Spleen (tissue), 11 donors: Measurements from ENCODE around the gene NIPAL3. TPM values are rescaled to one million over a fixed set of nuclear protein-coding genes. Genes with fewer than 3 reads are reported as not detected.
A peak's percentile ranks its signal among the peaks of the same experiment; 100 is the strongest.

Source experiments
- DNase-seq: peaks from one replicate; pipeline ENCODE4 v3.0.0-alpha.2; 2020
- H3K27ac ChIP-seq, 8 donors: fragments of 200-600 bp; sonication (generic) in 7 of 8; 1 replicate in 4 of 8; 2 replicates in 4 of 8; pipeline versions ENCODE4 v1.5.0 to v1.8.0; 2016 to 2021; ENCODE audit warnings: inconsistent platforms in 4 of 8, mild to moderate bottlenecking in 4 of 8, moderate library complexity in 1 of 8
- H3K27me3 ChIP-seq, 7 donors: fragments of 200-600 bp; sonication (generic) in 6 of 7; replicated peaks in 1 of 7; 1 replicate in 4 of 7; 2 replicates in 3 of 7; pipeline versions ENCODE4 v1.5.0 to v1.8.0; 2016 to 2021; ENCODE audit warnings: inconsistent platforms in 3 of 7, mild to moderate bottlenecking in 1 of 7
- H3K36me3 ChIP-seq, 6 donors: fragments of 200-600 bp; sonication (generic) in 5 of 6; 1 replicate in 4 of 6; 2 replicates in 2 of 6; pipeline versions ENCODE4 v1.5.0 to v1.8.0; 2016 to 2021; ENCODE audit warnings: inconsistent platforms in 2 of 6
- H3K4me1 ChIP-seq, 6 donors: fragments of 200-600 bp; sonication (generic) in 5 of 6; 1 replicate in 3 of 6; 2 replicates in 3 of 6; pipeline versions ENCODE4 v1.5.0 to v1.8.0; 2016 to 2021; ENCODE audit warnings: inconsistent platforms in 3 of 6
- H3K4me3 ChIP-seq, 8 donors: fragments of 200-600 bp; sonication (generic) in 7 of 8; 1 replicate in 4 of 8; 2 replicates in 4 of 8; pipeline versions ENCODE4 v1.5.0 to v1.8.0; 2016 to 2021; ENCODE audit warnings: inconsistent platforms in 4 of 8, mild to moderate bottlenecking in 4 of 8, moderate library complexity in 2 of 8
- H3K9me3 ChIP-seq, 8 donors: fragments of 200-600 bp; sonication (generic) in 7 of 8; 1 replicate in 4 of 8; 2 replicates in 4 of 8; pipeline versions ENCODE4 v1.5.0 to v1.8.0; 2016 to 2021; ENCODE audit warnings: inconsistent platforms in 4 of 8
- CTCF ChIP-seq, 11 experiments: fragments of 200-600 bp in 7 of 11; fragments of 450-650 bp in 4 of 11; sonication (generic) in 4 of 11; IDR thresholded peaks in 8 of 11; conservative IDR thresholded peaks in 3 of 11; 1 replicate in 7 of 11; 2 replicates in 4 of 11; pipeline versions ENCODE4 v1.4.0 to v1.8.0; 2016 to 2021; ENCODE audit warnings: antibody characterized with exemption in 11 of 11, inconsistent platforms in 4 of 11, mild to moderate bottlenecking in 1 of 11
- POLR2A ChIP-seq, 3 donors: fragments of 450-650 bp; IDR thresholded peaks; one replicate each; pipeline ENCODE4 v1.5.1; 2017; ENCODE audit warnings: antibody characterized with exemption in 3 of 3, mild to moderate bottlenecking in 1 of 3
- POLR2AphosphoS5 ChIP-seq, 3 donors: sonication (generic); formaldehyde crosslinking; IDR thresholded peaks; one replicate each; pipeline ENCODE4 v1.5.1; 2017; ENCODE audit warnings: antibody characterized with exemption in 3 of 3
- WGBS, 5 donors: extraction: QIAGEN DNeasy Blood & Tissue Kit in 3 of 5; methylation state at CpG; one replicate each; pipeline versions ENCODE4 v1.1.5 to v1.1.7; 2013 to 2018; 5-methylcytosine and 5-hydroxymethylcytosine counted together
- intact Hi-C: fragments of 100-400 bp; cut with DNase I; formaldehyde crosslinking; loops from one replicate; pipeline ENCODE4 v1.15.0; 2023; ENCODE audit warnings: low total_unique reads
- polyA plus RNA-seq, 3 donors: library from polyadenylated mRNA; stranded (reverse); fragments of 200-250 nt; gene quantifications; one replicate each; pipeline ENCODE4 v1.2.1, GENCODE V29; 2013
- total RNA-seq, 7 donors: library from RNA; depleted of rRNA in 3 of 7; stranded (reverse); fragments of >200 nt in 3 of 7; fragmentation: NEBNext Ultra II Directional in 4 of 7; extraction: Animal tissue kit (Norgen Biotek cat#: 25700) in 4 of 7; gene quantifications; one replicate each; pipeline versions ENCODE4 v1.1.0 to v1.2.1, GENCODE V29; 2016 to 2021
- donor health status: healthy with polysubstance abuse.
- donor health status: DM: no; HTN: no; CAD: no; lungs with moderate emphysema.
- donor health status: DM: no; HTN: no; CAD: no.
- donor health status: Bipolar disorder and iron deficiency.
- donor health status: healthy.
- donor health status: DM: no; HTN: no; CAD: no.
- donor health status: DM: yes; HTN: yes; CAD: no.

NIPAL3 gene
- total and polyA plus RNA-seq, 10 donors = 5.3 to 49.2 (median 24.7) TPM

DNA sequence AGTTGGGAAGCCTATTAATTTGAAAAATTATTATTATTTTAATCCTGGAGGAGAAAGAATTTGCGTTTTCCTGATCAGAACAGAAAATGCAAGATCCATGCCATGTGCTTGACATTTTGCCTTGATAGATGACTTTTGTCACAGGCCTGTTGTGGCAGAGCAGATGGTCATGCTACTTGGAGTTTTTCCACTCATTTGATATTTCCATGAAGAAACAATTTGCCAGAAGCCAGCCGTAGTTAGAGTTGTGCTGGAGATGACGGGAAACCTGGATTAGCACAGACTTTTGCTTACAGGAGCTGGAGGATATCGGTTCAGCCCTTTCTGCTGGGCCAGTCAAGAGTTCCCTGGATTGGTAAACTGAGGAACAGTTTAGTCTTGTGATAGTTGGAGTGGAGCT is 90.2 kb downstream of the NIPAL3 start:
- Histone ChIP-seq H3K4me3 (no peak overlapping the region), H3K9me3 (no peaks in the 10 kb centered on the region), H3K27me3 (peaks cover 0 to 67% (median 0%) of the 10 kb centered on the region in 7 donors), H3K4me1 (peaks cover 18 to 71% (median 34%) of the 10 kb centered on the region in 6 donors), H3K36me3 (no peaks in the 10 kb centered on the region), H3K27ac (peak overlapping the region in 6 of 8 donors; percentile 36 to 94 (median 50))
- intact Hi-C loops = no loop called here
- no peak for TF ChIP-seq POLR2AphosphoS5 (IDR thresholded peaks at IDR 0.05)
- TF ChIP-seq POLR2A (IDR thresholded peaks at IDR 0.05) = no peak
- TF ChIP-seq CTCF (IDR thresholded peaks at IDR 0.05 in 8 of 11, conservative IDR thresholded peaks at IDR 0.05 in 3 of 11) = no peak
- no peak for DNase-seq
- WGBS, 5 donors = 91 to 95% (median 94%) methylated on average over 4 of the region's 4 CpGs

DNA sequence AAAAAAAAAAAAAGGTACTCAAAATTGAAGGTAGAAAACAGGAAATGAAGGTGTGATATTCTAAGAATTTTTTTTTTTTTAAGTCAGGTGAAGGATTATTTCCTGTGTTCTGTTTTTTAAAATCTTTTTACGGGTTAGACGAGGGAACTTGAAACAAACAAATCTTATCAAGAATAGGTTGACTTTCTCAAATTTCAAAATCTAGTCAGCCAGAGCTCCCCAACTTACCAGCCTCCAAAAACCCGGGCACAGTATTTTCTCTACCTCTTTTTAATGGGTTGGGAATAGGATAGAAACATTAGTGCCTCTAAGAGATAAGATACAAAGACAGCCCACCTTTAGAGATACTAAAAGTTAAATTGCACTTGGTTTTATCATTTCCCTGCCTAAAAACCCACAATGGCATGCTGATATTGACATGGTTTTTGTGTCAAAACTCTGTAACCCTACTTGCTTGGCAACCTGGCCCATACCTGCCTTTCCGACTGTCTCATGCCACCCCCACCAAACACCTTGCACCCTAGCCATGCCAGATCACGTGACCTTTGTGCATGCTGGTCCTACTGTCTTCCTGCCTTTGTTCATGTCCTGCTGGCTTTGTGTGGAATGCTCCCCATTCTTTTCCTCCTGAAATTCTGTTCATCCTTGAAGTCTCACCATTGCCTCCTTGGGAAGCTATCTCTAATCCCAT is 91.2 kb downstream of the NIPAL3 start:
- H3K27me3 ChIP-seq = peaks cover 0 to 62% (median 0%) of the 10 kb centered on the region in 7 donors
- intact Hi-C loops = no loop called here
- H3K27ac ChIP-seq = peak overlapping the region in 7 of 8 donors; percentile 43 to 94 (median 51)
- H3K4me3 ChIP-seq = peak overlapping the region in 1 of 8 donors; percentile 7
- 55 to 79% (median 69%) methylated on average over 5 of the region's 5 CpGs for WGBS, 5 donors
- TF ChIP-seq POLR2A (IDR thresholded peaks at IDR 0.05) (no peak), POLR2AphosphoS5 (IDR thresholded peaks at IDR 0.05) (no peak), CTCF (IDR thresholded peaks at IDR 0.05 in 8 of 11, conservative IDR thresholded peaks at IDR 0.05 in 3 of 11) (no peak)
- H3K9me3 ChIP-seq = no peaks in the 10 kb centered on the region
- peaks cover 7 to 61% (median 24%) of the 10 kb centered on the region in 6 donors for H3K4me1 ChIP-seq
- no peaks in the 10 kb centered on the region for H3K36me3 ChIP-seq
- DNase-seq = no peak

- no peak for DNase-seq
- TF ChIP-seq POLR2A (IDR thresholded peaks at IDR 0.05) (no peak), CTCF (IDR thresholded peaks at IDR 0.05 in 8 of 11, conservative IDR thresholded peaks at IDR 0.05 in 3 of 11) (no peak), POLR2AphosphoS5 (IDR thresholded peaks at IDR 0.05) (no peak)
- 93 to 96% (median 95%) methylated on average over 5 of the region's 5 CpGs for WGBS, 5 donors
- Histone ChIP-seq H3K36me3 (no peaks in the 10 kb centered on the region), H3K9me3 (no peaks in the 10 kb centered on the region), H3K27me3 (peaks cover 0 to 56% (median 0%) of the 10 kb centered on the region in 7 donors), H3K27ac (peak overlapping the region in 6 of 8 donors; percentile 43 to 94 (median 58)), H3K4me1 (peaks cover 6 to 55% (median 21%) of the 10 kb centered on the region in 6 donors), H3K4me3 (peak overlapping the region in 1 of 8 donors; percentile 7)
- intact Hi-C loops = no loop called here
Measured at GRCh38 chr1:24507405-24507804, 91.8 kb downstream of the NIPAL3 start.

- peak overlapping the region in 2 of 8 donors; percentile 31 to 94 for H3K27ac ChIP-seq
- 91 to 96% (median 94%) methylated on average over 5 of the region's 5 CpGs for WGBS, 5 donors
- H3K4me1 ChIP-seq = peaks cover 6 to 52% (median 12%) of the 10 kb centered on the region in 6 donors
- H3K27me3 ChIP-seq = peaks cover 0 to 43% (median 0%) of the 10 kb centered on the region in 7 donors
- no peak overlapping the region for H3K4me3 ChIP-seq
- intact Hi-C loops = no loop called here
- no peak for DNase-seq
- no peak for TF ChIP-seq POLR2A (IDR thresholded peaks at IDR 0.05)
- TF ChIP-seq CTCF (IDR thresholded peaks at IDR 0.05 in 8 of 11, conservative IDR thresholded peaks at IDR 0.05 in 3 of 11) = no peak
- no peak for TF ChIP-seq POLR2AphosphoS5 (IDR thresholded peaks at IDR 0.05)
- H3K36me3 ChIP-seq = no peaks in the 10 kb centered on the region
- H3K9me3 ChIP-seq = no peaks in the 10 kb centered on the region
Measured at GRCh38 chr1:24508911-24509310, 93.3 kb downstream of the NIPAL3 start.
